Vagina (tissue), 2 donors: ENCODE data around the gene UBE3D. TPM values are rescaled to one million over a fixed set of nuclear protein-coding genes. Genes with fewer than 3 reads are reported as not detected.

Experiments
- DNase-seq, 2 donors: peaks; one replicate each; pipeline ENCODE4 v3.0.0-alpha.2; 2017; ENCODE audit errors: extremely low spot score in 2 of 2
- H3K27ac ChIP-seq: fragments of 200-600 bp; sonication (generic); one replicate; pipeline ENCODE4 v1.5.1; 2019
- H3K27me3 ChIP-seq: fragments of 200-600 bp; sonication (generic); one replicate; pipeline ENCODE4 v1.5.1; 2019
- H3K36me3 ChIP-seq, 2 donors: fragments of 200-600 bp; sonication (generic); one replicate each; pipeline ENCODE4 v1.5.1; 2017 to 2019
- H3K4me1 ChIP-seq: fragments of 200-600 bp; sonication (generic); one replicate; pipeline ENCODE4 v1.5.1; 2019
- H3K4me3 ChIP-seq, 2 donors: fragments of 200-600 bp; sonication (generic); 1 replicate in 1 of 2; 2 replicates in 1 of 2; pipeline ENCODE4 v1.5.1; 2016 to 2019
- H3K9me3 ChIP-seq: fragments of 200-600 bp; sonication (generic); one replicate; pipeline ENCODE4 v1.5.1; 2019
- POLR2A ChIP-seq, 2 donors: fragments of 450-650 bp; IDR thresholded peaks; one replicate each; pipeline ENCODE4 v1.6.1; 2017; ENCODE audit warnings: antibody characterized with exemption in 2 of 2, mild to moderate bottlenecking in 2 of 2, moderate library complexity in 2 of 2
- POLR2AphosphoS5 ChIP-seq, 2 donors: sonication (generic); formaldehyde crosslinking; IDR thresholded peaks; one replicate each; pipeline ENCODE4 v1.9.0; 2017; ENCODE audit warnings: antibody characterized with exemption in 2 of 2, mild to moderate bottlenecking in 2 of 2, low read depth in 1 of 2; ENCODE audit not compliant: insufficient read depth in 1 of 2
- intact Hi-C: fragments of 100-400 bp; cut with DNase I; formaldehyde crosslinking; loops from one replicate; pipeline ENCODE4 v1.15.1; 2023
- total RNA-seq: library from RNA; depleted of rRNA; stranded (reverse); fragments of >200 nt; gene quantifications from one replicate; pipeline ENCODE4 v1.2.3, GENCODE V29; 2016
- TF ChIP-seq, protein P1 (sequence below), 3 experiments: fragments of 450-650 bp in 2 of 3; fragments of 200-600 bp in 1 of 3; sonication (generic) in 1 of 3; IDR thresholded peaks; one replicate each; pipeline ENCODE4 v1.5.1; 2017 to 2019; ENCODE audit warnings: antibody characterized with exemption in 3 of 3, mild to moderate bottlenecking in 2 of 3, moderate library complexity in 2 of 3

UBE3D gene
- total RNA-seq, 1 donor from 2014 or later, result 8.3 TPM

DNA sequence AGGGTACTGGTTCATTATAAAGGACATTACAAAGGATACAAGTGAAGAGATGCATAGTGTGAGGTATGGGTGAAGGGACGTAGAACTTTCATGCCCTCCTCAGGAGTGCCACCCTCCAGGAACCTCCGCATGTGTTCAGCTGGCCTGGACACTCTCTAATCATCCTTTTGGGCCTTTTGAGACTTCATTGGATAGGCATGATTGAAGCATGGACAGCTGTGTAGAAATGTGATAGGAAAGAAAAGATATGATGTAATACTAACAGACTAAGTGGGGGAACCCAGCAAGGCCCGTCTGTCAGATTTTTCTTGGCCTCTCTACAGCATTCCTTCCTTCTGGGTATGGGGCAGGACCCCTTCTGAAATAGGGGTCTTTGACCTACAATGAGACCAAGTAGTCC, 32.9 kb upstream of the UBE3D start:
- DNase-seq, result no peak
- H3K4me3 ChIP-seq, result no peak overlapping the region
- H3K27me3 ChIP-seq, result no peaks in the 10 kb centered on the region
- H3K27ac ChIP-seq, result no peak overlapping the region
- H3K9me3 ChIP-seq, result no peaks in the 10 kb centered on the region
- H3K36me3 ChIP-seq, result peaks cover 0 to 21% of the 10 kb centered on the region in 2 donors
- TF ChIP-seq, protein P1, sequence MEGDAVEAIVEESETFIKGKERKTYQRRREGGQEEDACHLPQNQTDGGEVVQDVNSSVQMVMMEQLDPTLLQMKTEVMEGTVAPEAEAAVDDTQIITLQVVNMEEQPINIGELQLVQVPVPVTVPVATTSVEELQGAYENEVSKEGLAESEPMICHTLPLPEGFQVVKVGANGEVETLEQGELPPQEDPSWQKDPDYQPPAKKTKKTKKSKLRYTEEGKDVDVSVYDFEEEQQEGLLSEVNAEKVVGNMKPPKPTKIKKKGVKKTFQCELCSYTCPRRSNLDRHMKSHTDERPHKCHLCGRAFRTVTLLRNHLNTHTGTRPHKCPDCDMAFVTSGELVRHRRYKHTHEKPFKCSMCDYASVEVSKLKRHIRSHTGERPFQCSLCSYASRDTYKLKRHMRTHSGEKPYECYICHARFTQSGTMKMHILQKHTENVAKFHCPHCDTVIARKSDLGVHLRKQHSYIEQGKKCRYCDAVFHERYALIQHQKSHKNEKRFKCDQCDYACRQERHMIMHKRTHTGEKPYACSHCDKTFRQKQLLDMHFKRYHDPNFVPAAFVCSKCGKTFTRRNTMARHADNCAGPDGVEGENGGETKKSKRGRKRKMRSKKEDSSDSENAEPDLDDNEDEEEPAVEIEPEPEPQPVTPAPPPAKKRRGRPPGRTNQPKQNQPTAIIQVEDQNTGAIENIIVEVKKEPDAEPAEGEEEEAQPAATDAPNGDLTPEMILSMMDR (IDR thresholded peaks at IDR 0.05), result no peak
- TF ChIP-seq POLR2A (IDR thresholded peaks at IDR 0.05), result no peak
- no peak for TF ChIP-seq POLR2AphosphoS5 (IDR thresholded peaks at IDR 0.05; ENCODE audit: insufficient read depth in 1 of 2, low read depth in 1 of 2)
- intact Hi-C loops, result no loop called here
- peaks cover 25% of the 10 kb centered on the region for H3K4me1 ChIP-seq

DNA sequence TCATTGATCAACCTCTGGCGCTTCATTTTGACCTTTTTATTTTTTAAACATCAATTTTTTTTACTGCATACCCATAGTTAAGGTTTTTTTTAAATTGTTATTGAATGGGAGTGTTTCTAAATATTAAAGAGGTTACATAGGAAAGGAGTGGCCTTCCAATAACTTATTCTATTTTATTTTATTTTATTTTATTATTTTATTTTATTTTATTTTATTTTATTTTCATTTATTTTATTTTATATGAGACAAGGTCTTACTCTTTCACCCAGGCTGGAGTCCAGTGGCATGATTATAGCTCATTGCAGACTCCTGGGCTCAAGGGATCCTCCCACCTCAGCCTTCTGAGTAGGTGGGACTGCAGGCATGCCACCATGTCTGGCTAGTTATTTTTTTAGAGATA, 32.0 kb upstream of the UBE3D start:
- Histone ChIP-seq H3K4me1 (peaks cover 30% of the 10 kb centered on the region), H3K36me3 (peaks cover 0 to 16% of the 10 kb centered on the region in 2 donors), H3K4me3 (no peak overlapping the region), H3K27ac (no peak overlapping the region), H3K27me3 (no peaks in the 10 kb centered on the region), H3K9me3 (no peaks in the 10 kb centered on the region)
- intact Hi-C loops, result no loop called here
- no peak for TF ChIP-seq POLR2A (IDR thresholded peaks at IDR 0.05)
- TF ChIP-seq, protein P1 (IDR thresholded peaks at IDR 0.05), result no peak
- DNase-seq, result no peak

DNA sequence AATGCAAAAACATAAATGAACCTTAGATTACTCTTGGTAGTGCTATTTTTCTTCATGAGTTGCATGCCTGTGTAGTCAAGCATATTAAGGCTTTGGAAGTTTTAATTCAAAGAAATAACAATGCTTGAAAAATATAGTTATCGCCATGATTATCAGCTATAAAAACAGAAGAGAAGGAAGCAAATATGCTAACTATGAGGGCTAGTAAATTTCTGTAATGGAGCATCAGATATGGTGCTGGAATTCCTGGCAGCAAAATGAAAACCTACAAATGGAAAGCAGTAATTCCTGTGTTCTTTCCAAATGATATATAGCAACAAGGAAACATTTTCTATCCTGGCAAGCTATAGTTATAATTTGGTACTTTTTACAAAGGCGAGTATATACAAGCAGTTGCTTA, 31.6 kb upstream of the UBE3D start:
- Histone ChIP-seq H3K27me3 (no peaks in the 10 kb centered on the region), H3K4me1 (peaks cover 35% of the 10 kb centered on the region), H3K27ac (no peak overlapping the region), H3K9me3 (no peaks in the 10 kb centered on the region), H3K36me3 (peaks cover 0 to 14% of the 10 kb centered on the region in 2 donors), H3K4me3 (no peak overlapping the region)
- intact Hi-C loops, result no loop called here
- peak in 1 of 2 donors; percentile 20 for TF ChIP-seq POLR2AphosphoS5 (IDR thresholded peaks at IDR 0.05; ENCODE audit: insufficient read depth in 1 of 2, low read depth in 1 of 2)
- TF ChIP-seq POLR2A (IDR thresholded peaks at IDR 0.05), result no peak
- no peak for DNase-seq

DNA sequence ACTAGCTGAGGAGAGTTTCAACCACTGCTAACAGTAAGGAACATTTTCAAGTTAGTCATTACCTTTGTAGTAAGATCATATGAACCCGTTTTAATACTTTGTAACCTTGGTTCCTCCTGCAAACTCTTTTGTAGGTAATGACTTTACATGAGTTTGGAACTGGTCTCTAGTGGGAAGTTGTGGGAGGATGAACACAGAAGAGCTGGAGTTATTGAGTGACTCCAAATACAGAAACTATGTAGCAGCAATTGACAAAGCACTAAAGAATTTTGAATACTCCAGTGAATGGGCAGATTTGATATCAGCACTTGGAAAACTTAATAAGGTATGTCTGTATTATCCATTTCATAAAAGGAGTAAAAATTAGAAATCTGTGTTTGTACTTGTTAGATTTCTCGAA, 31.1 kb upstream of the UBE3D start:
- TF ChIP-seq POLR2AphosphoS5 (IDR thresholded peaks at IDR 0.05; ENCODE audit: insufficient read depth in 1 of 2, low read depth in 1 of 2), result no peak
- TF ChIP-seq, protein P1 (IDR thresholded peaks at IDR 0.05), result no peak
- TF ChIP-seq POLR2A (IDR thresholded peaks at IDR 0.05), result no peak
- Histone ChIP-seq H3K4me1 (peaks cover 39% of the 10 kb centered on the region), H3K27ac (no peak overlapping the region), H3K4me3 (no peak overlapping the region), H3K36me3 (peaks cover 0 to 10% of the 10 kb centered on the region in 2 donors), H3K27me3 (no peaks in the 10 kb centered on the region), H3K9me3 (no peaks in the 10 kb centered on the region)
- DNase-seq, result no peak
- intact Hi-C loops, result no loop called here

DNA sequence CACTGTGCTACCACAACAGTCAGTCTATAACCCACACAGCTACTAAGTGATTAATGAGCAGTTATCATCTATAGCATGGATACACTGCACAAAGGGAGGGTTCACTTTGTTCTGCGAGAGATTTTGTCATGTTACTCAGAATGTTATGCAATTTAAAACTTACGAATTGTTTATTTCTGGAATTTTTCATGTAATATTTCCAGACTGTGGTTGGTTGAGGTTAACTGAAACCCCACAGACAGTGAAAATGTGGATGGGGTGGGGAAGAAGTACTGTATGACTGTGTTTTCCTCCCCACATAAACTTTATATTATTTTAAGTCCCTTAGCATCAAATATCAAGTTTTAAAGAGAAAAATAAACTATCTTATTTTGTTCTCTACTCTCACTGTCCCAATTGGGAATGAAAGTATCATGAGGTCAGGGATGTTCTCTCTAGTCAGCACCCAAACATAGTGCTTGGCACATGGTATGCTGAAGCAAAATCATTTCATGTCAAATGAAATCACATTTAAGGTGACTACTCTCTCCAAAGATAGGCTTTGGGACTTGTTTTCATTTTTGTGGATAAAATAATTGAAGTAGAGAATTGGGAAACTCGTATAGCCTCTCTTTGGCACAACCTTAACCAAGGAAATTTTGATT, 27.2 kb upstream of the UBE3D start:
- intact Hi-C loops, result no loop called here

More for the DNA sequence above, 27.2 kb upstream of the UBE3D start:
- Histone ChIP-seq H3K27ac (no peak overlapping the region), H3K4me3 (no peak overlapping the region), H3K36me3 (no peaks in the 10 kb centered on the region), H3K27me3 (no peaks in the 10 kb centered on the region), H3K9me3 (no peaks in the 10 kb centered on the region), H3K4me1 (peaks cover 29% of the 10 kb centered on the region)
- TF ChIP-seq POLR2AphosphoS5 (IDR thresholded peaks at IDR 0.05; ENCODE audit: insufficient read depth in 1 of 2, low read depth in 1 of 2) (no peak), POLR2A (IDR thresholded peaks at IDR 0.05) (no peak)
- TF ChIP-seq, protein P1 (IDR thresholded peaks at IDR 0.05), result no peak
- DNase-seq, result no peak
